H1 (cell line): ENCODE results near the gene ARMC6. TPM values are rescaled to one million over a fixed set of nuclear protein-coding genes. Genes with fewer than 3 reads are reported as not detected.

Source experiments
- CTCF ChIA-PET: fragments of 300-600 bp; sonication (Branson Sonifier 250); formaldehyde crosslinking; loops from one replicate; lab custom pipeline; 2021; ENCODE audit not compliant: partially characterized antibody; lab: Charles Lee
- POLR2A ChIA-PET: fragments of 300-600 bp; sonication (Branson Sonifier 250); formaldehyde crosslinking; loops from one replicate; lab custom pipeline; 2021; ENCODE audit warnings: inconsistent platforms; ENCODE audit not compliant: partially characterized antibody; lab: Charles Lee
- DNase-seq, 2 experiments: peaks; one replicate each; pipeline versions ENCODE4 v3.0.0 to v3.0.0-alpha.2; 2010 to 2022; ENCODE audit warnings: low spot score in 2 of 2, low read depth in 1 of 2, mixed read lengths in 1 of 2
- FAIRE-seq: peaks from 2 replicates; lab custom pipeline; 2011; peaks lifted over from hg19 to GRCh38; lab: Jason Lieb, UNC
- H2AFZ ChIP-seq: 2 replicates; pipeline ENCODE4 v1.8.1; 2012; ENCODE audit warnings: low read length, inconsistent platforms
- H2AK5ac ChIP-seq: 2 replicates; pipeline ENCODE4 v1.6.1; 2013; ENCODE audit warnings: low read depth, low read length
- H2BK120ac ChIP-seq: replicated peaks from 2 replicates; pipeline ENCODE3; 2013; ENCODE audit warnings: low read depth, low read length, inconsistent platforms
- H2BK12ac ChIP-seq: 2 replicates; pipeline ENCODE4 v1.6.1; 2013; ENCODE audit warnings: low read depth, low read length
- H2BK15ac ChIP-seq: 2 replicates; pipeline ENCODE4 v1.6.1; 2013; ENCODE audit warnings: low read length
- H2BK20ac ChIP-seq: 2 replicates; pipeline ENCODE4 v1.6.1; 2013; ENCODE audit warnings: low read length
- H2BK5ac ChIP-seq: 2 replicates; pipeline ENCODE4 v1.6.1; 2013; ENCODE audit warnings: low read depth, low read length
- H3K14ac ChIP-seq: 2 replicates; pipeline ENCODE4 v1.6.1; 2013; ENCODE audit warnings: inconsistent platforms; ENCODE audit not compliant: insufficient read length
- H3K18ac ChIP-seq: 2 replicates; pipeline ENCODE4 v1.6.1; 2013; ENCODE audit warnings: low read length; ENCODE audit errors: extremely low read depth
- H3K23ac ChIP-seq: 2 replicates; pipeline ENCODE4 v1.6.1; 2013; ENCODE audit warnings: inconsistent platforms; ENCODE audit not compliant: insufficient read length
- H3K23me2 ChIP-seq: 2 replicates; pipeline ENCODE4 v1.6.1; 2013; ENCODE audit warnings: low read depth, low read length
- H3K27ac ChIP-seq: 2 replicates; pipeline ENCODE4 v1.6.1; 2011; ENCODE audit warnings: low read depth, low read length, inconsistent platforms
- H3K27me3 ChIP-seq, 4 experiments: replicated peaks in 1 of 4; 1 replicate in 1 of 4; 2 replicates in 3 of 4; pipeline versions ENCODE4 v1.6.1 to v1.8.1; 2011 to 2013; ENCODE audit warnings: low read length in 3 of 4, mild to moderate bottlenecking in 3 of 4, inconsistent platforms in 2 of 4, mixed read lengths in 2 of 4, moderate library complexity in 1 of 4; ENCODE audit not compliant: control insufficient read depth in 3 of 4, insufficient read depth in 3 of 4; ENCODE audit errors: extremely low read depth in 1 of 4
- H3K36me3 ChIP-seq, 4 experiments: 2 replicates each; pipeline versions ENCODE4 v1.6.1 to v1.8.1; 2011 to 2013; ENCODE audit warnings: mild to moderate bottlenecking in 4 of 4, low read length in 3 of 4, moderate library complexity in 2 of 4, control low read depth in 1 of 4, inconsistent platforms in 1 of 4; ENCODE audit not compliant: insufficient read depth in 4 of 4, control insufficient read depth in 2 of 4
- H3K4ac ChIP-seq: replicated peaks from 2 replicates; pipeline ENCODE3; 2013; ENCODE audit warnings: low read length, low read depth, mixed read lengths, inconsistent platforms; ENCODE audit not compliant: insufficient read length
- H3K4me1 ChIP-seq, 4 experiments: replicated peaks in 1 of 4; 1 replicate in 1 of 4; 2 replicates in 3 of 4; pipeline versions ENCODE4 v1.6.1 to v1.8.1; 2011 to 2013; ENCODE audit warnings: low read length in 3 of 4, inconsistent platforms in 2 of 4, mixed read lengths in 1 of 4; ENCODE audit not compliant: insufficient read depth in 4 of 4, control insufficient read depth in 3 of 4
- H3K4me2 ChIP-seq, 2 experiments: 2 replicates each; pipeline versions ENCODE4 v1.6.1 to v1.8.1; 2011 to 2013; ENCODE audit warnings: low read depth in 2 of 2, low read length in 2 of 2, control low read depth in 1 of 2, inconsistent platforms in 1 of 2, mild to moderate bottlenecking in 1 of 2; ENCODE audit not compliant: insufficient read depth in 1 of 2
- H3K4me3 ChIP-seq, 4 experiments: fragments of 200-600, 300-600 bp in 1 of 4; sonication (generic), shearing (Covaris generic), sonication (Bioruptor Twin) in 1 of 4; 2 replicates each; pipeline versions ENCODE4 v1.5.1 to v1.8.1; 2011 to 2016; ENCODE audit warnings: low read length in 4 of 4, low read depth in 3 of 4, control low read depth in 2 of 4, inconsistent platforms in 2 of 4, mild to moderate bottlenecking in 2 of 4, mixed read lengths in 1 of 4, moderate library complexity in 1 of 4; ENCODE audit not compliant: insufficient read depth in 2 of 4; ENCODE audit errors: extremely low read depth in 1 of 4
- H3K56ac ChIP-seq: replicated peaks from 2 replicates; pipeline ENCODE3; 2013; ENCODE audit warnings: low read depth, mild to moderate bottlenecking, mixed read lengths, low read length, inconsistent platforms; ENCODE audit not compliant: insufficient read length
- H3K79me1 ChIP-seq: 2 replicates; pipeline ENCODE4 v1.6.1; 2013; ENCODE audit warnings: low read depth, low read length, control low read depth
- H3K79me2 ChIP-seq, 2 experiments: 2 replicates each; pipeline versions ENCODE4 v1.6.1 to v1.8.1; 2012 to 2013; ENCODE audit warnings: low read length in 2 of 2, mild to moderate bottlenecking in 2 of 2, inconsistent platforms in 1 of 2; ENCODE audit not compliant: insufficient read depth in 2 of 2, control insufficient read depth in 1 of 2
- H3K9ac ChIP-seq, 4 experiments: replicated peaks in 1 of 4; 1 replicate in 1 of 4; 2 replicates in 3 of 4; pipeline versions ENCODE4 v1.6.1 to v1.8.1; 2011 to 2013; ENCODE audit warnings: low read depth in 3 of 4, low read length in 3 of 4, control low read depth in 2 of 4, mild to moderate bottlenecking in 2 of 4, moderate library complexity in 2 of 4, inconsistent platforms in 1 of 4; ENCODE audit errors: extremely low read depth in 1 of 4
- H3K9me3 ChIP-seq, 2 experiments: 2 replicates each; pipeline versions ENCODE4 v1.6.1 to v1.8.1; 2012 to 2013; ENCODE audit warnings: mild to moderate bottlenecking in 2 of 2, moderate library complexity in 2 of 2, control low read depth in 1 of 2, inconsistent platforms in 1 of 2, low read depth in 1 of 2, low read length in 1 of 2, mixed read lengths in 1 of 2; ENCODE audit not compliant: insufficient read depth in 2 of 2
- H4K20me1 ChIP-seq, 2 experiments: replicated peaks in 1 of 2; 2 replicates each; pipeline versions ENCODE3 to v1.8.1; 2011 to 2013; ENCODE audit warnings: inconsistent platforms in 2 of 2, low read length in 2 of 2, mild to moderate bottlenecking in 1 of 2; ENCODE audit not compliant: insufficient read depth in 2 of 2, control insufficient read depth in 1 of 2
- H4K5ac ChIP-seq: 2 replicates; pipeline ENCODE4 v1.6.1; 2013; ENCODE audit warnings: low read length, low read depth, mixed read lengths, inconsistent platforms; ENCODE audit not compliant: insufficient read length
- H4K8ac ChIP-seq: 2 replicates; pipeline ENCODE4 v1.8.0; 2013; ENCODE audit warnings: mild to moderate bottlenecking, moderate library complexity, low read length, inconsistent platforms; ENCODE audit not compliant: insufficient read depth; ENCODE audit errors: extremely low read depth
- H4K91ac ChIP-seq: replicated peaks from 2 replicates; pipeline ENCODE3; 2013; ENCODE audit warnings: low read length, mixed read lengths, inconsistent platforms; ENCODE audit not compliant: insufficient read length
- ASH2L ChIP-seq: fragments of 200-600, 300-600 bp; sonication (generic); IDR thresholded peaks from one replicate; pipeline ENCODE4 v1.7.1; 2017; ENCODE audit warnings: low read length
- CBX5 ChIP-seq: fragments of 300-800, 300-1000 bp; sonication (generic); IDR thresholded peaks from 2 replicates; pipeline ENCODE4 v1.7.1; 2016; ENCODE audit warnings: antibody characterized with exemption, low read length, low read depth
- EGR1 ChIP-seq: IDR thresholded peaks from 2 replicates; pipeline ENCODE4 v1.6.1; 2011; ENCODE audit warnings: low read depth, low read length, borderline replicate concordance
- EP300 ChIP-seq, 2 experiments: IDR thresholded peaks; 1 replicate in 1 of 2; 2 replicates in 1 of 2; pipeline ENCODE4 v1.6.1; 2011 to 2012; ENCODE audit warnings: low read depth in 2 of 2, low read length in 2 of 2, mild to moderate bottlenecking in 2 of 2, borderline replicate concordance in 1 of 2, inconsistent platforms in 1 of 2, moderate library complexity in 1 of 2
- EZH2 ChIP-seq: fragments of 200-600 bp; sonication (generic); IDR thresholded peaks from 2 replicates; pipeline ENCODE4 v1.7.1; 2012; ENCODE audit warnings: low read depth, mild to moderate bottlenecking, moderate library complexity, low read length, inconsistent platforms; ENCODE audit not compliant: severe bottlenecking
- RBBP5 ChIP-seq: IDR thresholded peaks from 2 replicates; pipeline ENCODE4 v1.7.1; 2012; ENCODE audit warnings: low read depth, mild to moderate bottlenecking, inconsistent platforms, low read length, moderate library complexity, borderline replicate concordance
- SAP30 ChIP-seq: fragments of 300-600 bp; sonication (generic); IDR thresholded peaks from 2 replicates; pipeline ENCODE4 v1.7.1; 2012; ENCODE audit warnings: low read length, moderate library complexity, mild to moderate bottlenecking, inconsistent platforms; ENCODE audit not compliant: insufficient read depth, insufficient replicate concordance
- SIX5 ChIP-seq: IDR thresholded peaks from 2 replicates; pipeline ENCODE4 v1.6.1; 2011; ENCODE audit warnings: mild to moderate bottlenecking, low read depth, low read length
- USF2 ChIP-seq: IDR thresholded peaks from 2 replicates; pipeline ENCODE4 v1.6.1; 2011; ENCODE audit warnings: low read length, improper control_type of control experiment
- WGBS, 2 experiments: shearing (Covaris generic) in 1 of 2; methylation state at CpG; one replicate each; pipeline versions ENCODE4 v1.1.6 to v1.1.7; 2013 to 2015; ENCODE audit warnings: low lambda C conversion rate in 2 of 2, mixed read lengths in 2 of 2, inconsistent platforms in 1 of 2, low coverage in 1 of 2, missing lambda C conversion rate in 1 of 2; ENCODE audit not compliant: insufficient replicate concordance in 2 of 2, insufficient coverage in 1 of 2, insufficient read length in 1 of 2; ENCODE audit errors: extremely low coverage in 1 of 2, missing lambda C conversion rate in 1 of 2; 5-methylcytosine and 5-hydroxymethylcytosine counted together
- polyA plus RNA-seq, 7 experiments: library from polyadenylated mRNA; depleted of rRNA in 3 of 7; stranded (reverse) in 5 of 7; unstranded in 2 of 7; fragments of >200 nt in 5 of 7; fragments of 200-250 nt in 2 of 7; gene quantifications; 1 replicate in 5 of 7; 2 replicates in 1 of 7; 4 replicates in 1 of 7; pipeline versions ENCODE4 v1.2.1 to v1.2.3, GENCODE V29; 2011 to 2013; ENCODE audit warnings: missing spikeins in 2 of 7, mixed read lengths in 2 of 7
- total RNA-seq: library from RNA; stranded (reverse); fragmentation: NEBNext Ultra II Directional; extraction: Animal tissue kit (Norgen Biotek cat#: 25700); gene quantifications from 2 replicates; pipeline ENCODE4 v1.2.1, GENCODE V29; 2021
- TF ChIP-seq, protein P1 (sequence below): IDR thresholded peaks from 2 replicates; pipeline ENCODE4 v1.6.1; 2012; ENCODE audit warnings: low read length, inconsistent platforms

ARMC6 gene
- total and polyA plus RNA-seq, 2 of the 8 experiments (the other 6 are each of a cell fraction or from before 2014, with no cell fraction given): 67.1 to 68.3 TPM

GRCh38 chr19:19095691-19096090 lies 62.3 kb downstream of the ARMC6 start:
- CTCF ChIA-PET: interaction anchor here (0.7 to 1.0 kb wide), 3 partner anchors 9 to 201 kb away, joined by 3 to 4 read pairs (median 3); no protein-coding TSS in a partner anchor
- H3K9ac ChIP-seq: no peak overlapping the region
- no peak for FAIRE-seq

More at GRCh38 chr19:19095691-19096090, 62.3 kb downstream of the ARMC6 start:
- Histone ChIP-seq H2BK12ac (no peak overlapping the region), H3K14ac (no peak overlapping the region), H3K18ac (no peak overlapping the region), H2BK20ac (no peak overlapping the region), H3K79me2 (no peaks in the 10 kb centered on the region), H2BK5ac (no peak overlapping the region), H4K20me1 (no peaks in the 10 kb centered on the region), H3K27me3 (peaks cover 0 to 2% (median 0%) of the 10 kb centered on the region in 4 experiments; a peak in 2 of 7 replicates), H3K4me2 (no peak overlapping the region), H3K23me2 (no peaks in the 10 kb centered on the region), H3K4me3 (no peak overlapping the region), H2BK15ac (0 out of 2 replicates have a peak overlapping the region, but pooled peaks have one; percentile 46), H3K4ac (no peak overlapping the region), H3K36me3 (no peaks in the 10 kb centered on the region), H3K27ac (no peak overlapping the region), H2BK120ac (no peak overlapping the region), H3K56ac (no peak overlapping the region), H4K8ac (no peak overlapping the region), H4K5ac (no peak overlapping the region), H4K91ac (no peak overlapping the region), H3K23ac (no peak overlapping the region), H3K4me1 (peaks cover 1 to 5% (median 2%) of the 10 kb centered on the region in 4 experiments), H3K9me3 (no peaks in the 10 kb centered on the region)
- POLR2A ChIA-PET: no interaction called here
- WGBS, 2 experiments: 83% methylated on average over 11 of the region's 11 CpGs; no CpG with 5 or more reads in 1 of the 2 experiments
- DNase-seq: no peak
- TF ChIP-seq EP300 (IDR thresholded peaks at IDR 0.05; ENCODE audit: borderline replicate concordance in 1 of 2, low read depth in 2 of 2, low read length in 2 of 2) (no peak), SAP30 (no peak), SIX5 (no peak), ASH2L (no peak), EZH2 (no peak), RBBP5 (no peak), EGR1 (no peak), CBX5 (no peak), USF2 (no peak)
- TF ChIP-seq, protein P1, sequence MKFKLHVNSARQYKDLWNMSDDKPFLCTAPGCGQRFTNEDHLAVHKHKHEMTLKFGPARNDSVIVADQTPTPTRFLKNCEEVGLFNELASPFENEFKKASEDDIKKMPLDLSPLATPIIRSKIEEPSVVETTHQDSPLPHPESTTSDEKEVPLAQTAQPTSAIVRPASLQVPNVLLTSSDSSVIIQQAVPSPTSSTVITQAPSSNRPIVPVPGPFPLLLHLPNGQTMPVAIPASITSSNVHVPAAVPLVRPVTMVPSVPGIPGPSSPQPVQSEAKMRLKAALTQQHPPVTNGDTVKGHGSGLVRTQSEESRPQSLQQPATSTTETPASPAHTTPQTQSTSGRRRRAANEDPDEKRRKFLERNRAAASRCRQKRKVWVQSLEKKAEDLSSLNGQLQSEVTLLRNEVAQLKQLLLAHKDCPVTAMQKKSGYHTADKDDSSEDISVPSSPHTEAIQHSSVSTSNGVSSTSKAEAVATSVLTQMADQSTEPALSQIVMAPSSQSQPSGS: no peak
- TF ChIP-seq, all 59 proteins: peak for 0
- Histone ChIP-seq H3K79me1 (no peaks in the 10 kb centered on the region; the same call in 1 of the 2 replicates), H2AK5ac (0 out of 2 replicates have a peak overlapping the region, but pooled peaks have one; percentile 65), H2AFZ (no peak overlapping the region)
